ENCODE measurements around the gene TMEM229B. TPM values are rescaled to one million over a fixed set of nuclear protein-coding genes. Genes with fewer than 3 reads are reported as not detected.

TMEM229B gene
- total RNA-seq, 2 experiments from 2014 or later, result 3.9 to 11.7 TPM

DNA sequence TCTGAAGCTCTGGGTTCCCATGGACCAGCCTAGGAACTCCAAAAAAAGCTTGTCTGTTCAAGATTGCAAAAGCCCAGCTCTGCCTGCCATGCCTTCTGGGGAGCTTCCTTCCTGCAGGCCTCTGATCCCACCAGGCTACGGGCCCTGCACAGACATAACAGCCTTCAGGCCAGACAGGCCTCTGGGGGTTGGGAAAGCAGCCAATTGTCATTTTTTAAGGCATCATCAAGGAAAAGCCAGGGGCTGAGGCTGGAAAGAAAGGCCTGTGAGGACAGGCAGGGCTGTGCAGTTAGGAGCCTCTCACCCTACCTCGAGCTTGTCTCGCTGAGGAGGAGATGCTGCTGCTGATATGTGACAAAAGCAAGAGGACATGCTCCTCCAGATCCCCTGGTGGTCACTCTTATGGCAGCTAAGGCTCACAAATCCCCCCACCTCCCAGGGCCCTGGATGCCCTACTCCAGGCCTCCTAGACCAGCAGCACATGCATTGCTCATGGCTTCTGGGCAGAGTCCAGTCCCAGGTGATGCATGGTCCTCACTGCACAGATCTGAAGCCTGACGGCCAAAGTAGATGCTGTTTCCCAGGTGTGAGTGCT is 2.9 kb downstream of the TMEM229B start:
- Histone ChIP-seq H3K79me2 (ENCODE audit: insufficient read depth, low read depth, low read length) (no peaks in the 10 kb centered on the region), H3K4me2 (ENCODE audit: low read length) (no peak overlapping the region), H3K27ac (ENCODE audit: low read depth, low read length, poor library complexity, severe bottlenecking) (no peak overlapping the region), H2AFZ (ENCODE audit: low read length) (no peak overlapping the region), H4K20me1 (ENCODE audit: insufficient read depth, low read length) (no peaks in the 10 kb centered on the region), H3K36me3 (ENCODE audit: insufficient read depth, low read length) (peaks cover 15% of the 10 kb centered on the region), H3K9me2 (ENCODE audit: insufficient read depth, low read length) (no peaks in the 10 kb centered on the region), H3K4me3 (ENCODE audit: low read depth, low read length, poor library complexity, severe bottlenecking) (no peak overlapping the region), H3K9me3 (ENCODE audit: low read length) (peaks cover 15% of the 10 kb centered on the region; the same call in 1 of the 2 replicates), H3K4me1 (ENCODE audit: insufficient read depth, low read length, poor library complexity, severe bottlenecking) (peaks cover 49% of the 10 kb centered on the region)
- BruUV-seq (replicated peaks), result no TSS peak
- no peak for DNase-seq (ENCODE audit: low spot score)
- no peak for TF ChIP-seq EZH2phosphoT487 (IDR thresholded peaks at IDR 0.05; ENCODE audit: borderline replicate concordance, low read depth, low read length)
- TF ChIP-seq, protein P1, sequence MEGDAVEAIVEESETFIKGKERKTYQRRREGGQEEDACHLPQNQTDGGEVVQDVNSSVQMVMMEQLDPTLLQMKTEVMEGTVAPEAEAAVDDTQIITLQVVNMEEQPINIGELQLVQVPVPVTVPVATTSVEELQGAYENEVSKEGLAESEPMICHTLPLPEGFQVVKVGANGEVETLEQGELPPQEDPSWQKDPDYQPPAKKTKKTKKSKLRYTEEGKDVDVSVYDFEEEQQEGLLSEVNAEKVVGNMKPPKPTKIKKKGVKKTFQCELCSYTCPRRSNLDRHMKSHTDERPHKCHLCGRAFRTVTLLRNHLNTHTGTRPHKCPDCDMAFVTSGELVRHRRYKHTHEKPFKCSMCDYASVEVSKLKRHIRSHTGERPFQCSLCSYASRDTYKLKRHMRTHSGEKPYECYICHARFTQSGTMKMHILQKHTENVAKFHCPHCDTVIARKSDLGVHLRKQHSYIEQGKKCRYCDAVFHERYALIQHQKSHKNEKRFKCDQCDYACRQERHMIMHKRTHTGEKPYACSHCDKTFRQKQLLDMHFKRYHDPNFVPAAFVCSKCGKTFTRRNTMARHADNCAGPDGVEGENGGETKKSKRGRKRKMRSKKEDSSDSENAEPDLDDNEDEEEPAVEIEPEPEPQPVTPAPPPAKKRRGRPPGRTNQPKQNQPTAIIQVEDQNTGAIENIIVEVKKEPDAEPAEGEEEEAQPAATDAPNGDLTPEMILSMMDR (conservative IDR thresholded peaks at IDR 0.05; ENCODE audit: low read length), result no peak
- POLR2A ChIA-PET, result interaction anchor here (1.3 kb wide), 1 partner anchor 9 kb away, joined by 5 read pairs; no protein-coding TSS in a partner anchor
- intact Hi-C loops (cut with micrococcal nuclease; ENCODE audit: unreplicated experiment), result no loop called here
- CTCF ChIA-PET (ENCODE audit: unreplicated experiment), result interaction anchor here (1.0 kb wide), 1 partner anchor 212 kb away, joined by 3 read pairs; no protein-coding TSS in a partner anchor

DNA sequence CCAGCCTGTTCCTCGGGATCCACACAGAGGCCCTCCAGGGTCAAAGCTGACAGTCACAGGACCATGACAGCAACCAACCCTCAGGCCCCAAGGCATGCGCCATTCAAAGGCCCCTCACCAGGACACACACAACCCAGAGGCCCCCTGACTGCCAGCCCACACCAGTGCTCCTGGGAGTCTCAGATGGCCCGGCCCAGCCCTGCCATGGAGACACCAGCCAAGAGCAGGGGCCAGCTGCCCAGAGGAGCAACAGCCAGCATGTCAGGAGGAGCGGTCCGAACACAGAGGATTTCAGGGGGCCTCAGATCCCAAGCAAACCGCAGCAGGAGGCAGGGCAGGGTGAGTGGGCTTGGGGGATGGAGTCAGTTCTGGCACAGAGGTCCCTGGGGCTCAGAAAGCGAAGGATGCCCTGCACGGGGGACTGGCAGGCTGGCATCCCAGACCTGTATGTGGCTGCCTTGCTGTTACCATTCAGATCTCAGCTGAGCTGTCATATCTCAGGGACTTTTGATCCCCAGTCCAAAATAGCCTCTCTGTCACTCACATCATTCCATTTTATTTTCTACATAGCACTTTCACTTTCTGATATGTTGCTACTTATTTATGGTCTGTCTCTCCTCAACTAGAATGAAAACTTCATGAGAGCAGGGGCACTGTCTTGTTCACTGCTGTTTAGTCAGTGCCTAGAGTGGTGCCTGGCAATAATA is 4.8 kb downstream of the TMEM229B start:
- peaks cover 15% of the 10 kb centered on the region for H3K36me3 ChIP-seq (ENCODE audit: insufficient read depth, low read length)
- BruUV-seq (replicated peaks), result no TSS peak
- no peaks in the 10 kb centered on the region for H4K20me1 ChIP-seq (ENCODE audit: insufficient read depth, low read length)
- H3K79me2 ChIP-seq (ENCODE audit: insufficient read depth, low read depth, low read length), result no peaks in the 10 kb centered on the region
- peaks cover 9% of the 10 kb centered on the region; the same call in 1 of the 2 replicates for H3K9me3 ChIP-seq (ENCODE audit: low read length)
- H3K4me1 ChIP-seq (ENCODE audit: insufficient read depth, low read length, poor library complexity, severe bottlenecking), result peaks cover 40% of the 10 kb centered on the region
- intact Hi-C loops (cut with micrococcal nuclease; ENCODE audit: unreplicated experiment), result no loop called here
- ChIA-PET CTCF (ENCODE audit: unreplicated experiment) (no interaction called here), POLR2A (no interaction called here)
- no peak for DNase-seq (ENCODE audit: low spot score)
- no peak overlapping the region for H3K4me2 ChIP-seq (ENCODE audit: low read length)
- no peak for TF ChIP-seq EZH2phosphoT487 (IDR thresholded peaks at IDR 0.05; ENCODE audit: borderline replicate concordance, low read depth, low read length)
- TF ChIP-seq, protein P1 (conservative IDR thresholded peaks at IDR 0.05; ENCODE audit: low read length), result no peak
- no peaks in the 10 kb centered on the region for H3K9me2 ChIP-seq (ENCODE audit: insufficient read depth, low read length)
- H2AFZ ChIP-seq (ENCODE audit: low read length), result no peak overlapping the region
- H3K4me3 ChIP-seq (ENCODE audit: low read depth, low read length, poor library complexity, severe bottlenecking), result no peak overlapping the region
- no peak overlapping the region for H3K27ac ChIP-seq (ENCODE audit: low read depth, low read length, poor library complexity, severe bottlenecking)

Data from OCI-LY7 (cell line).